Measurements from ENCODE around the gene KCNA10.

DNA sequence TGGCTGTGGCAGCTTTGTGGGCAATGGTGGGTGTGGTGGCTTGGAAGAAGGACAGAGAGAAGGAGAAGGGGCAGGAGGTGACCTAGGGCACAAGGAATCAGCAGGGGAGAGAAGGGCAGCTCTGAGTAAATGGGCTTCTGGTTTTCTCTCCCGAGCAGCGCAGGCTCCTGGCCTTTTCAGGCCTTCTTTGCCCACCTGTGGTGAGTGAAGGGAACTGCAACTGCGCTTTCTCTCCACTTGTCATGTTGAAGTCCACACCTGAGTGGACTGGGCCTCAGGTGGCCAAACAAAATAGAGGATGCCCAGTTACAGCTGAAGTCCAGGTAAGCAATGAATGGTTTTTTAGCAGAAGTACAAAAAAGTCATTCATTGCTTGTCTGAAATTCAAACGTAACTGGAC is 29.4 kb upstream of the KCNA10 start:
- TF ChIP-seq POLR2A (IDR thresholded peaks at IDR 0.05; ENCODE audit: low read length) (no peak), GATA1 (IDR thresholded peaks at IDR 0.05; ENCODE audit: low read depth, low read length) (no peak)
